CD4-positive, alpha-beta T cell treated with Interleukin-12 subunit alpha and Interleukin-12 subunit beta, for 1 hour (primary cell): ENCODE results near the gene DENND6A.
A peak's percentile ranks its signal among the peaks of the same experiment; 100 is the strongest.
"Not testable (repeated sequence)": the region's sequence is repeated elsewhere in the genome, so short reads cannot be mapped to it uniquely, and the experiment has no call there.

Source experiments
- DNase-seq: peaks from one replicate; pipeline ENCODE4 v3.0.0-alpha.2; 2020

The DENND6A gene

DNA sequence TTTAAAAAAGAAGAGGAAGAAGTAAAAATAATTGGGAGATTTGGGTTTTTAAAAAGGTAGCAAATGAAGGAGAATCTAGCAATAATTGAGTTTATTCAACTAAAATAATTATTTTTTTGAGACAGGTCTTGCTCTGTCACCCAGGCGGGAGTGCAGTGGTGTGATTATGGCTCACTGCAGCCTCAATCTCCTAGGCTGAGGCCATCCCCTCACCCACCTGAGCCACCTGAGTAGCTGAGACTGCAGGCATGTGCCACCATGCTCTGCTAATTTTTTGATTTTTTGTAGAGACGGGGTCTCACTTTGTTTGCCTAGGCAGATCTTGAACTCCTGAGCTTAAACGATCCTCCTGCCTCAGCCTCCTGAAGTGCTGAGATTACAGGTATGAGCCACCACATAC lies 68.1 kb downstream of the DENND6A start:
- DNase-seq: no peak

DNA sequence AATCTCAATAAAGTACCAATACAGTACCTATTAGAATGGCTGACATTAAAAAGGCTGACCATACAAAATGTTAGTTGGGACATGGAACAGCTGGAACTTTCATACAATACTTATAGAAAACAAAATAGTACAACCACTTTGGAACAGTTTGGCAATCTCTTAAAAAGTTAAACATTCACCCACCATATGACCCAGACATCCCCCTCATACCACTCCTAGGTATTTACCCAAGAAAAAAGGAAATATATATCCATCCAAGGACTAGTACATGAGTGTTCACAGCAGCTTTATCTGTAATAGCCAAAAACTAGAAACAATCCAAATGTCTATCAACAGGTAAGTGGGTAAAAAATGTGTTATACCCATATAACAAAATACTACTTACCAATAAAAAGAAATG lies 70.5 kb downstream of the DENND6A start:
- DNase-seq: no peak

DNA sequence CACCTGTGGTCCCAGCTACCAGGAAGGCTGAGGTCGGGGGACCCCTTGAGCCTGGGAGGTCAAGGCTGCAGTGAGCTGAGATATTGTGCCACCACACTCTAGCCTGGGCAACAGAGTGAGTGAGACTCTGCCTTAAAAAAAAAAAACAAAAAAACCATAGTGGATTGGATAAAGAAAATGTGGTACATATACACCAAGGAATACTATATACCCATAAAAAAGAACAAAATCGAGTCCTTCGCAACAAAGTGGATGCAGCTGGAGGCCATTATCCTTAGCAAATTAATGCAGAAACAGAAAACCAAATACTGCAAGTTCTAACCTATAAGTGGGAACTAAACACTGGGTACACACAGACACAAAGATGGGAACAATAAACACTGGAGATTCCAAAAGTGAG lies 75.1 kb downstream of the DENND6A start:
- DNase-seq: no peak

DNA sequence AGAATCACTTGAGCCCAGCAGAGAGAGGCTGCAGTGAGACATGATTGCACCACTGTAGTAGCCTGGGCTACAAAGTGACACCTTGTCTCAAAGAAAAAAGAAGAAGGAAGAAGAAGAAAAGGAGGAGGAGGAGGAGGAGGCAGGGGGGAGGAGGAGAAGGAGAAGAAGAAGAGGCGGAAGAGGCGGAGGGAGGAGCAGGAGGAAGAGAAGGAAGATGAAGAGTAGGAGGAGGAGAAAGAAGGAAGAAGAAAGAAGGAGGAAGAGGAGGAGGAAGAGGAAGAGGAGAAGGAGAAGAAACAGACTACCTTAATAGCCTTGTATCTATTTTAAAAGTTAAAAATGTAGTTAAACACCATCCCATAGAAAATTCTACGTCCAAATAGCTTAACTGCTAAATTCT lies 76.6 kb downstream of the DENND6A start:
- DNase-seq: no peak

DNA sequence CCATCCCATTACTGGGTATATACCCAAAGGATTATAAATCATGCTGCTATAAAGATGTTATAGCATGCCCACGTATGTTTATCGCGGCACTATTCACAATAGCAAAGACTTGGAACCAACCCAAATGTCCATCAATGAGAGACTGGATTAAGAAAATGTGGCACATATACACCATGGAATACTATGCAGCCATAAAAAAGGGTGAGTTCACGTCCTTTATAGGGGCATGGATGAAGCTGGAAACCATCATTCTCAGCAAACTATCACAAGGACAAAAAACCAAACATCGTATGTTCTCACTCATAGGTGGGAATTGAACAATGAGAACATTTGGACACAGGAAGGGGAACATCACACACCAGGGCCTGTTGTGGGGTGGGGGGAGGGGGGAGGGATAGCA lies 81.0 kb downstream of the DENND6A start:
- not testable (repeated sequence) for DNase-seq

DNA sequence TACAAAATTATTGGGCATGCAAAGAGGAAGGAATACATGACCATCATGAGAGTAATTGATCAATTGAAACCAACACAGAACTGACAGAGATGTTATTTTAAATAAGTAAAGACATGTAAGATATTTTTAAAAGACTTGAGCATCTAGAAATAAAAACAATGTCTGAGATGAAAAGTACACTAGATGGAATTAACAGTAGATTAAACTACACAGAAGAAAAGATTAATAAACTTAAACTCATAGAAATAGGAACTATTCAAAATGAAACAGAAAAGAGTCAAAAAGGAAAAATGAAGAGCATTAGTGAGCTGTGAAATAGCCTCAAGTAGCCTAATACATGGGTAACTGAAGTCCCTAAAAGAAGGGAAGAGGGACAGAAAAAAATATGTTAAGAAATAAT lies 87.2 kb downstream of the DENND6A start:
- DNase-seq: no peak

DNA sequence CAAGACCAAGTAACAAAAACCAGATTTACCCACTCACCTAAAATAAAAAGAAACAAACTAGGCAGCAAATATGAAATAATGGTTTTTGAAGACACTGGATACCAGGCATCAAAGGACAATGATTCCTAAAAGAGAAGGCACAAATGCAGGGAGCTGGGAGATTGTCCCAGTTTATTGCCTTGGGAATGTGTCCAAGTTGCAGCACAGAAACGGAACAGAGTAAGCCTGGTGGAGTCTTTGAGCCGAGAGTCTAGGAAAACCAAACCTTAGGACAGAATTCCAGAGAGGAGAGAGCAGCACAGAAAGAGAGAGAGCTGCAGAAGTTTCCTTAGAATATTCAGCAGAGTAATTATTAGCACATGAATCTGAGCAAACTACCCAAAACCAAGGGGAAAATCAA lies 87.9 kb downstream of the DENND6A start:
- no peak for DNase-seq

DNA sequence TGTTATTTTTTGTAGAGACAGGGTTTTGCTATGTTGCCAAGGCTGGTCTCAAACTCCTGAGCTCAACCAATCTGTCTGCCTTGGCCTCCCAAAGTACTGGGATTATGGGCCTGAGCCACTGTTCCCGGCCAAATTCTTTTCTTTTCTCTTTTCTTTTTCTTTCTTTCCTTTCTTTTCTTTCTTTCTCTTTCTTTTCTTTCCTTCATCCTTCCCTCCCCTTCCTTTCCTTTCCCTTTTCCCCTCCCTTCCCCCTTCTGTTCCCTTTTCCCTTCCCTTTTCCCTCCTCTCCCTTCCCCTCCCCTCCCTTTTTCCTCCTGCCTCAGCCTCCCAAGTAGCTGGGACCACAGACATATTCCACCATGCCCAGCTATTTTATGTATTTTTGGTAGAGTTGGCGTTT lies 92.7 kb downstream of the DENND6A start:
- no peak for DNase-seq

DNA sequence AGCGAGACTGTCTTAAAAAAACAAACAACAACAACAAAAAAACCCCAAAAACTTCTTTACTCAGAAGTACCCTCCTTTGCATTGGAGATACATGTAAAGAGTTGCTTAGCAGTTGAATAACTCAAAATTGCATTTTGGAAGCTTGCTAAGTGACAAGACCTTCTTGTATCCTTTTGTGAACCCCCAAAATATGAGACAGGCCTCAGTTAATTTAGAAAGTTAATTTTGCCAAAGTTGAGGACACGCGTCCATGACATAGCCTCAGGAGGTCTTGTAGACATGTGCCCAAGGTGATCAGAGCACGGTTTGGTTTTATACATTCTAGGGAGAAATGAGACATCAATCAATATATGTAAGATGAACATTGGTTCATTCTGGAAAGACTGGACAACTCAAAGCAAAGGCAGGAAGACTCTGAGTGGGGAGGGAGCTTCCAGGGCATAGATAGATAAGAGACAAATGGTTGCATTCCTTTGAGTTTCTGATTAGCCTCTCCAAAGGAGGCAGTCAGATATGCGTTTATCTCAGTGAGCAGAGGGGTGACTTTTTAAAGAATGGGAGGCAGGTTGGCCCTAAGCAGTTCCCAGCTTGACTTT lies 94.0 kb downstream of the DENND6A start:
- DNase-seq: no peak

DNA sequence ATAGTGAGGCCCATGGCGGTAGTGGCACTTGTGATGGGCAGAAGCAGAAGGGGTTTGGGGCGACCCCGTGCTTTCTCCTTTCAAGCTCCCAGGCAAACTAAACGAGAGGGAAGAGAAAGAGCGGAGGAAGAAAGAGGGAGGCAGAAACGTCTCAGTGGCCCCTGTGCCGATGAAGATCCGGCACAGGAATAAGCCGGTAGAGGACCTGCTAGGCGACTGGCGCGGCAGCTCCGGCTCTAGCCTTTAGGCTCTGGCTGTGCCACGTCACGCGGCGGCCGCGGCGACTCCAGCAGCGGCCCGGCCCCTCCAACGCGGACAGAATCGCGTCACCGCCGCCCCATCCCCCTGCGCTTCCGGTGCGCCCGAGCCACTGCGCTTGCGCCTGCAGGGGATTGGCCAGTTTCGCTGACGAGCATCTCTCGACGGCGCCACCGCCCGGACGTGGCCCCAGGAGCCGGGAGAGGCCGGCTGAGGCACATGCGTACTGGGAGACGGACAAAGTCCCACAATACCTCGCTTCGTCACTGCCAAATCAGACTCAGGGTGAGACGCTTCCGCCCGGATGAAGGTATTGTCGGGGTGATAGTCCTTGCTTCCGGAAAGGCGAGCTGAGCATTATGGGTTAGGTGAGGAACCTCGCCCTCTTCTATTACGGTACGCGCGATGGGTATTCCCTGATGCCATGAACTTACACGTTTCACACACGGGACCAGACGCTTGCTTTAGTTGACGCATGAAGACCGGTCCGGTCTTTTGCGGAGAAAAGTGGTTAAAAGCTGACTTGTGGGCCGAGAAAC lies 95.6 kb downstream of the DENND6A start, which contains the start of gene ARF4:
Gene ARF4, minus strand, starts transcription at position 218 of the 797 bp plus-strand sequence. Its CDS starts 204 bp downstream, at position 14.
- peak; percentile 100 for DNase-seq

DNA sequence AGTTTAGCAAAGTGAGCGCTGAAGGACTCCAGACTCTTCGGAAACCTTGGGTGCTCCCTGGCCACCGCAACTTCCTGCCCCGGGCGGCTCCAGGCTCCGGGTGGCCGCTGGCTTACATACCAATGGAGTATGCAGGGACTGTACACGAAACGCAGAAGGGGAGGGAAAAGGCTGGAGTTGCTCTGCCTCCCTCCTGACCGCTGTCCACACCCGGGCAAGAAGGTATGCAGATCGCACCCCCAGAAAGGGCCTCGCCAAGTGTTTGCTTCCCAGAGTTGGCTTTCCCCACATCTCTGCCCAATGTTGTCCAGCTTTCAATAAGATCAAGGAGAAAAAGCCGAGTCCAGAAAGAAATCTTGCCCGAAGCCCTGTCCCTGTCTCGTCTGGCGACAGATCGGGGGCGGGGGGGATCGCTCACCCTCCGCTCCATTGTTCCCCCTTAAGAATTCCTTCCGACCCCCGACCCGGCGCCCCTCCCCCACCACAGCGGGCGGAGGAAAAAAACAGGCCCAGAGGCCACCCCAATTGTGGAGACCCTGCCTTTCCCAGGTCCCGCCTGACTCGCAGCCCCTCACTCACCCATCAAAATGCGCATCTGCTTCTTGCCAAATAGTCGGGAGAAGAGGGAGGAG lies 96.3 kb downstream of the DENND6A start:
- peak; percentile 68 for DNase-seq

DNA sequence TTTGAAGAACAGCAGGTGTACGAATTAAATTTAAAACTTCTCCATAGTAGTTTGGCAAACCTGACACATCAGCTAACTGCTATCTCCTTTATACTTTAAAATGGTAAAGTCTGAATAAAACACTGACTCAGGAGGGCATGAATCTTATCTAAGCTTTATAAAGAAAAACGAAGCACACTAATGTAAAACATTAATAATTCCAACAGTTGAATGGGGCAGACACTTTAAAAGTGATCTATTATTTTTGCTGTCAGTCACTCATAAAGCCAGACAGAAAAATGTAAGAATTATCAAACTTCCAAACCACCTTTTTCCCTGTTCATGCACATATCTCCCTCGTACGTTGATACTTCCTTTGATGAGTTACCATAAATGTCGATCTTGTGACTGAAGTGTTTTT lies 98.3 kb downstream of the DENND6A start:
- DNase-seq: no peak

DNA sequence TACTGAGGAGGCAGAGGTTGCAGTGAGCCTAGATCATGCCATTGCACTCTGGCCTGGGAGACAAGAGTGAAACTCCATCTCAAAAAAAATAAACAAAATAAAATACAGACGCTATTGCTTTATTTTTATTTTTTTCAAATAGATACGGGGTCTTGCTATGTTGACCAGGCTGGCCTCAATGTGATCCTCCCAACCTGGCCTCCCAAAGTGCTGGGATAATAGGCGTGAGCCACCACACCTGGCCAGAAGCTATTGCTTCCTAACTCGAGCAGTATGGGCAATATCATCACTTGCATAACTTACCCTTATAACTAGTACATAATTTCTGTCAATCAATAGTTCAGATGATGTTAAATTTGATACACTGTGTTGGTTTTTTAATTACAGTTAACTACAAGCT lies 98.7 kb downstream of the DENND6A start:
- no peak for DNase-seq

DNA sequence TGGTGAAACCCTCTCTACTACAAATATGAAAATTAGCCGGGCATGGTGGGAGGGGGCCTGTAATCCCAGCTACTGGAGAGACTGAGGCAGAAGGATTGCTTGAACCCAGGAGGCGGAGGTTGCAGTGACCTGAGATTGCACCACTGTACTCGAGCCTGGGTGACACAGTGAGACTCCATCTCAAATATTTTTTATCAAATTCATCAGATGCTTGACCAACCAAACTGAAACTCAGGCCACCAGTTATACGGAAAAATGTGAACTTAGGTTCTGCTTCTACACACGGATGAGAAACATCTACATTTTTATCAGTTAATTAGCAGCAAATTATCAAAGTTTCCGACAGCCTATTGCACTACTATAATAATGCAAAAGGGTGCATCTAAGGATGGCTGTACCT lies 100.6 kb downstream of the DENND6A start:
- DNase-seq: no peak

DNA sequence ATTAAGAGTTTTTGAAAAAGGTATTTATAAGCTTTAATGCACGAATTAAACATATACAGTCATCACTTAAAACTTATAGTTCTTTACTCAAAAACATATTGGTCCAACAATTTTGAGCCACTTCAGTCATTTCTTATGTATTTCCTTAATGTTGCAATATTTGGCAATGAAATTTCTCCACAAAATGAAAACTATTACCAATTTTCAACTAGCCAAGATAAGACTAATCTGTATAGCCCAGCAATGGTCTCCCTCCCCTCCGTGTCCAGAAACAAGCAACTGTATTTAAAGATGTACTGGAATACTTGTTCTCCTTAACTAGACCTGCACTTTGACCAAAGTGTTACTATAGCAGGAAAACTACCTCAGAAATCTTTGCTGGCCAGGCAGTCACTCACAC lies 105.0 kb downstream of the DENND6A start:
- DNase-seq: no peak

DNA sequence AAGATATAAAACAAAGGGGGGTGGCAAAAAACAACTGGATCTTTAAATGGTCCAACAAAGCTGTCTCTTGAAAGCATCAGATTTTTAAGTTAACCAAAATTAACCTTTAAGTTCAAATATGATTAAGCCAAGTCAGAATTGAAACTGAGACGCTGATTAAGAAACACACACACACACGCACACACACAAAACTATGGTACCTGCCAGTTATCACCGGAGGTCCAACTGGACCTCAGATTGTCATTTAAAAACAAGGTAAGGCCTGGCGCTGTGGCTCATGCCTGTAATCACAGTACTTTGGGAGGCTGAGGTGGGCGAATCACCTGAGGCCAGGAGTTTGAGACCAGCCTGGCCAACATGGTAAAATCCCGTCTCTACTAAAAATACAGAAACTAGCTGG lies 106.1 kb downstream of the DENND6A start:
- DNase-seq: no peak

DNA sequence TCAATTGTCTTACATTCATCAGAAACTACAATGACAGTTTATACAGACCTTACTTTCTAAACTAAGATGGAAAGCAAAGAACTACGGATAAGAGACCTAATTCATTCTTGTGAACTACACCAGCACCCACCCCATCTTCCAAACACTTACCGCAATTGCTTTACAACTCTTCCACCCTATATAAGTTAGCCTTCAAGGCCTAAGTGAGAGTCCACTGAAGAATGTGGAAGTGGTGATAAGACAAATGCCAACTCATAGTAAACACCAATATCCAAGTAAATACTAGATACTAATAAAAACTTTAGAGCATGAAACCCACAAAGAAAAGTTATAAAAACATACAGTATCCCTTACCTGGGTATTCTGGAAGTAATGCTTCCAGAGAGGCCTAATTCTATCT lies 109.3 kb downstream of the DENND6A start:
- DNase-seq: no peak

DNA sequence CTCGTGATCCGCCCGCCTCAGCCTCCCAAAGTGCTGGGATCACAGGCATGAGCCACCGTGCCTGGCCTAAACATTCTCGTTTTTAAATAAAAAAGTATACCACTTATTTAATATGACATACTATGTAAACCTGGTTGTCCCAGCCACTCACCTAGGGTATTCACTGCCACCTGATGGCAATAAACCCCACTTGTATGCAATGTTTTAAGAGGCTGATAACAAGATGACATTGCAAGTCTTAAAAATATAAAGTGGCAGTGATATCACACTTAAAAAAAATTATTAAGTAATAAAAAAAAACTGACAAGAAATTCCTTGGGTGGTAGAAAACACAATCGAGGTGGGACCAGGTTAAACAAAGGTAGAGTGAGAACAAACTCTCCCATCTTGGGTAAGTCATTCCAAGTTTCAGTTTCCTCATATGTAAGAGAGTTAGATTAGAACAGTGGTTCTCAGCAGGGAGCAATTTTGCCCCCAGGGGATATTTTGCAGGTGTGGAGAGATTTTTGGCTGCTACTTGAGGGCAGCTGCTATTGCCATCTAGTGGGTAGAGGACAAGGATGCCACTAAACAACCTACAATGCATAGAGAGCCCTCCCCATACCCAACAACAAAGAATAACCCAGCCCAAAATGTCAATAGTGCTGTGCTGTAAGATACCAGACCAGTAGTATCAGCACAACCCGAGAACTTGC lies 110.3 kb downstream of the DENND6A start:
- no peak for DNase-seq

DNA sequence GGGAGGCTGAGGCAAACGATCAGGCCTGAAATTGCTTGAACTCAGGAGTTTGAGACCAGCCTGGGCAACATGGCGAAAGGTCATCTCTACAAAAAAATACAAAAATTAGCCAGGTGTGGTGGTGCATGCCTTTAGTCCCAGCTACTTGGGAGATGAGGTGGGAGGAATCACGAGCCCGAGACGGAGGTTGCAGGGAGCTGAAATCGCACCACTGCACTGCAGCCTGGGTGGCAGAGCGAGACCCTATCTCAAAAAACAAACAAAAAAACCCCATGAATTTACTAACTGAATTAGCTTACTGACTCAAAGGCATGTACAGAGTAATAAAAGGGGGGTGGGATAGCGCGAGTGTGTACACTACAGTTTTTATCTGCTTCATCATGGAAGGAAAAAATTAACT lies 115.1 kb downstream of the DENND6A start:
- DNase-seq: no peak

DNA sequence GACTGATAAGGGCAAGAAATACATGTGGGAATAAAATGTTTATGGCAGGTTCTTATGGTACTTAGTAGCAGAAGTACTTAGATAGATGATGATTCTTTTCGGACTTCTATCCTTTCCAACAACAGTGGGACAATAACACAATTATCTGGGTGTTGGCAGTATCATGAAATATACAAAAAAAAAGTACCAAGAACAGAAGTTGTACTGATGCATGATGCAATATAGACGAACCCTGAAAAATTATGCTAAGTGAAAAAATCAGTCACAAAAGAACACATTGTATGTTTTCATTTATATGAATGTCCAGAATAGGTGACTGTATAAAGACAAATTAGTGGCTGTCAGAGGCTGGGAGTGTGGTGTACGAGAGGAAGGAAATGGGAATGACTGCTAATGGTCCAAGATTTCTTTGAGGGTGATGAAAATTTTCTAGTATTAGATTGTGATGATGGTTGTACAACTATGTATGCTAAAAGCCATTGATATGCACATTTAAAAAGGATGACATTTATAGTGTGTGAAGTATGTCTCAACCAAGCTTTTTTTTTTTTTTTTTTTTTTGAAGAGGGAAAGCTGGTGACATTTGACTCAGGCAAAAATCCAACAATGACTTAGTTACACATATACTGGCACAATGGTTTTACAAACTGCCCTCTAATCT lies 116.8 kb downstream of the DENND6A start:
- no peak for DNase-seq
